Stimulated activated naive B cell treated with anti-CD40 and anti-IgM and Interleukin-4, amounts not matched to agents 10 μg/mL and 1 μg/mL and 100 μg/mL, for 72 hours (primary cell): Measurements from ENCODE around the gene ACP3.
"Not testable (repeated sequence)": the region's sequence is repeated elsewhere in the genome, so short reads cannot be mapped to it uniquely, and the experiment has no call there.

ENCODE experiments used
- ATAC-seq, 2 donors: fragments of 150-1000 bp; cut with Tn5 transposase; replicated peaks; 2 replicates each; pipeline ENCODE4 v1.10.0; 2021; ENCODE audit warnings: moderate library complexity in 1 of 2
- DNase-seq: peaks from one replicate; pipeline ENCODE4 v3.0.0; 2021
- H3K27ac Mint-ChIP-seq: one replicate; pipeline ENCODE4 v1.8.0; 2022; ENCODE audit warnings: mild to moderate bottlenecking, mixed read lengths
- H3K27me3 Mint-ChIP-seq, 2 donors: one replicate each; pipeline ENCODE4 v1.8.0; 2022; ENCODE audit warnings: mixed read lengths in 2 of 2
- H3K36me3 Mint-ChIP-seq, 2 donors: one replicate each; pipeline ENCODE4 v1.8.0; 2022; ENCODE audit warnings: mixed read lengths in 2 of 2, mild to moderate bottlenecking in 1 of 2
- H3K4me1 Mint-ChIP-seq, 2 donors: one replicate each; pipeline ENCODE4 v1.8.0; 2022; ENCODE audit warnings: mixed read lengths in 2 of 2, mild to moderate bottlenecking in 1 of 2
- H3K4me3 Mint-ChIP-seq, 2 donors: one replicate each; pipeline ENCODE4 v1.8.0; 2022; ENCODE audit warnings: mild to moderate bottlenecking in 2 of 2, mixed read lengths in 2 of 2, moderate library complexity in 1 of 2
- H3K9me3 Mint-ChIP-seq, 2 donors: one replicate each; pipeline ENCODE4 v1.8.0; 2022; ENCODE audit warnings: mixed read lengths in 2 of 2, mild to moderate bottlenecking in 1 of 2

Gene ACP3

DNA sequence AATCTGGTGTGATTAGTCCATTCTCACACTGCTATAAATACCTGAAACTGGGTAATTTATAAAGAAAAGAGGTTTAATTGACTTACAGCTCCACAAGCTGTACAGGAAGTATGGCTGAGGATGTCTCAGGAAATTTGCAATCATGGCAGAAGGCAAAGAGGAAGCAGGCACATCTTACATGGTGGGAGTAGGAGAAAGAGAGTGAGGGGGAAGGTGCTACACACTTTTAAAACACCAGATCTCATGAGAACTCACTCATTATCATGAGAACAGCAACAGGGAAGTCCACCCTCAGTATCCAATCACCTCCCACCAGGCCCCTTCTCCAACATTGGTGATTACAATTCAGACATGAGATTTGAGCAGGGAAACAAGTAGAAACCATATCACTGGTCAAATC is 24.0 kb upstream of the ACP3 start:
- peaks cover 0 to 3% of the 10 kb centered on the region in 2 donors for H3K4me1 Mint-ChIP-seq
- ATAC-seq (no peak), DNase-seq (no peak)
- H3K27me3 Mint-ChIP-seq: peaks cover 0 to 5% of the 10 kb centered on the region in 2 donors
- H3K4me3 Mint-ChIP-seq: no peak overlapping the region
- no peak overlapping the region for H3K27ac Mint-ChIP-seq
- H3K36me3 Mint-ChIP-seq: peaks cover 0 to 2% of the 10 kb centered on the region in 2 donors
- peaks cover 9 to 10% of the 10 kb centered on the region in 2 donors for H3K9me3 Mint-ChIP-seq

DNA sequence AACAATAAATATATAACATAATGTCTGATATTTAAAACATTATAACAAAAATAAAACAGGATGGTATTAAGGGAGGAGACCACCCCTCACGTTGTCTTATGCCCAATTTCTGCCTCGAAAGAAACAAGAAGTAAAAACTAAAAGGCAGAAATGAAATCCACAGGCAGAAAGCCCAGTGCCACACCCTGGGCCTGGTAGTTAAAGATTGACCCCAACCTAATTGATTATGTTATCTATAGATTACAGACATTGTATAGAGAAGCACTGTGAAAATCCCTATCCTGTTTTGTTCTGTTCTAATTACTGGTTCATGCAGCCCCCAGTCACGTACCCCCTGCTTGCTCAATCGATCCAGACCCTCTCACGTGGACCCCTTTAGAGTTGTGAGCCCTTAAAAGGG is 22.3 kb upstream of the ACP3 start:
- H3K4me3 Mint-ChIP-seq: no peak overlapping the region
- H3K27me3 Mint-ChIP-seq: peaks cover 0 to 5% of the 10 kb centered on the region in 2 donors
- ATAC-seq (no peak), DNase-seq (no peak)
- H3K9me3 Mint-ChIP-seq: peaks cover 9 to 10% of the 10 kb centered on the region in 2 donors
- peaks cover 0 to 3% of the 10 kb centered on the region in 2 donors for H3K4me1 Mint-ChIP-seq
- no peak overlapping the region for H3K27ac Mint-ChIP-seq
- peaks cover 0 to 2% of the 10 kb centered on the region in 2 donors for H3K36me3 Mint-ChIP-seq

DNA sequence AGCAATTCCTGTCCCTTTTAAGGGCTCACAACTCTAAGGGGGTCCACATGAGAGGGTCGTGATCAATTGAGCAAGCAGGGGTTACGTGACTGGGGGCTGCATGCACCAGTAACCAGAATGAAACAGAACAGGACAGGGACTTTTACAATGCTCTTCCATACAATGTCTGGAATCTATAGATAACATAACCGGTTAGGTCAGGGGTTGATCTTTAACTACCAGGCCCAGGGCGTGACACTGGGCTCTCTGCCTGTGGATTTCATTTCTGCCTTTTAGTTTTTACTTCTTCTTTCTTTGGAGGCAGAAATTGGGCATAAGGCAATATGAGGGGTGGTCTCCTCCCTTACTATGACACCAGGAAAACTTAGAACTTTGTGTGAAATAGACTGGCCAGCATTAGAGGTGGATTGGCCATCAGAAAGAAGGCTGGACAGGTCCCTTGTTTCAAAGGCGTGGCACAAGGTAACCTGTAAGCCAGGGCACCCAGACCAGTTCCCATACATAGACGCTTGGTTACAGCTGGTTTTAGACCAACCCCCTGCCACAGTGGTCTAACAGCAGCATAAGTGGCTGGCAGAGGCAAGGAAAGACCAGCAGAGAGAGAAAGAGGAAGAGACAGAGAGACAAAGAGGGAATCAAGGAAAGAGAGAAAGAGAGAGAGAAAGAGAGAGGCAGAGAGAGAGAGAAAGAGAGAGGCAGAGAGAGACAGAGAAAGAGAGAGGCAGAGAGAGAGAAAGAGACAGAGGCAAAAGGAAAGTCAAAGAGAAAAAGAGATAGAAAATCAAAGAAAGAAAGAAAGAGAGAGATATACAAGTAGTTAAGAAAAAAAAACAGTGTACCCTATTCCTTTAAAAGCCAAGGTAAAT is 13.6 kb upstream of the ACP3 start:
- not testable (repeated sequence) for H3K27ac Mint-ChIP-seq, H3K4me1 Mint-ChIP-seq, DNase-seq, ATAC-seq, H3K4me3 Mint-ChIP-seq
- H3K9me3 Mint-ChIP-seq: peaks cover 15 to 16% of the 10 kb centered on the region in 2 donors
- peaks cover 7 to 10% of the 10 kb centered on the region in 2 donors for H3K36me3 Mint-ChIP-seq
- H3K27me3 Mint-ChIP-seq: peaks cover 6 to 17% of the 10 kb centered on the region in 2 donors

DNA sequence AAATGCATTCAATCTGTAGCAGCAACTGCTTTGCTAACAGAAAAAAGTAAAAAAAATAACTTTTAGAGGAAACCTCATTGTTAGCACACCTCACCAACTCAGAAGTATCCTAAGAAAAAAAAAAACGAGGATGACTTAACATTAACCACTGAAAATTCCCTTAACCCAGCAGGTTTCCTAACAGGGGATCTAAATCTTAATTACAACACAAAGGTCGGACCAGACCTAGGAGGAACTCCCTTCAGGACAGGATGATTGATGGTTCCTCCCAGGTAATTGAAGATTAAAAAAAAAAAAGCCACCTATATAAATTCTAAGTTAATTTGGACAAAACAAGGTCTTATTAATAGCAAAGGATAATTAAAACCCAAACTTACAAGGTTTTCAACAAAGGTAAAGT is 12.9 kb upstream of the ACP3 start:
- not testable (repeated sequence) for H3K4me1 Mint-ChIP-seq, H3K4me3 Mint-ChIP-seq, ATAC-seq, H3K27ac Mint-ChIP-seq, DNase-seq
- peaks cover 15 to 16% of the 10 kb centered on the region in 2 donors for H3K9me3 Mint-ChIP-seq
- H3K36me3 Mint-ChIP-seq: peaks cover 7 to 10% of the 10 kb centered on the region in 2 donors
- peaks cover 6 to 17% of the 10 kb centered on the region in 2 donors for H3K27me3 Mint-ChIP-seq

DNA sequence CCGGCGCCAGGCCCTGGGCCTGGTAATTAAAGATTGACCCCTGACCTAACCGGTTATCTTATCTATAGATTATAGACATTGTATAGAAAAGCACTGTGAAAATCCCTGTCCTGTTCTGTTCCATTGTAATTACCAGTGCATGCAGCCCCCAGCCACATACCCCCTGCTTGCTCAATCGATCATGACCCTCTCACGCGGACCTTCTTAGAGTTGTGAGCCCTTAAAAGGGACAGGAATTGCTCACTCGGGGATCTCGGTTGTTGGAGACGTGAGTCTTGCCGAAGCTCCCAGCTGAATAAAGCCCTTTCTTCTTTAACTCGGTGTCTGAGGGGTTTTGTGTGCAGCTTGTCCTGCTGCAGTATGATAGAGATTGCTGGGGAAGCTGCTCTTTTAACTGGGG is 7.2 kb upstream of the ACP3 start:
- not testable (repeated sequence) for H3K27ac Mint-ChIP-seq, H3K4me1 Mint-ChIP-seq, H3K4me3 Mint-ChIP-seq

DNA sequence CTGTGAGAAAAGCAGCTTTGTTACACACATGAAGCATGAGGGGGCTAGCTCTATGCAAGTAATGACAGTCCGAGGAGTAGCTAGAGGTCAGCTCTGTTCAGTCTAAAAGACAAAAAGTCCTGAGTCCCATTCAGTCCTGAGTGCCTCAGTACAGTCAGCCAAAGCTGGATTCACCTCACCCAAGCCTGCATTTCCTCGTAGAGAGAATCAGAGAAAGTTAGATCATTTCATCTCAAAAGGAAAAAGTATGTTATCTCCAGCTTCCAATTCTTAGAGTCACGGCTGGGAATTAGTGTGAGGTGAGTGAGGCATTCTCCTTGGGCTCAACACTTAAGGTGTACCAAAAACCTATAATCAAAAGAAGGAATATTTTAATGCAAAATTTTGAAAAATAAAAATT is 5.9 kb upstream of the ACP3 start:
- peaks cover 0 to 8% of the 10 kb centered on the region in 2 donors for H3K9me3 Mint-ChIP-seq
- no peaks in the 10 kb centered on the region for H3K36me3 Mint-ChIP-seq
- H3K4me3 Mint-ChIP-seq: no peak overlapping the region
- no peak overlapping the region for H3K27ac Mint-ChIP-seq
- DNase-seq (no peak), ATAC-seq (no peak)
- no peaks in the 10 kb centered on the region for H3K4me1 Mint-ChIP-seq
- H3K27me3 Mint-ChIP-seq: no peaks in the 10 kb centered on the region

More for the DNA sequence above, 7.2 kb upstream of the ACP3 start:
- not testable (repeated sequence) for H3K36me3 Mint-ChIP-seq, H3K27me3 Mint-ChIP-seq, ATAC-seq, DNase-seq, H3K9me3 Mint-ChIP-seq

DNA sequence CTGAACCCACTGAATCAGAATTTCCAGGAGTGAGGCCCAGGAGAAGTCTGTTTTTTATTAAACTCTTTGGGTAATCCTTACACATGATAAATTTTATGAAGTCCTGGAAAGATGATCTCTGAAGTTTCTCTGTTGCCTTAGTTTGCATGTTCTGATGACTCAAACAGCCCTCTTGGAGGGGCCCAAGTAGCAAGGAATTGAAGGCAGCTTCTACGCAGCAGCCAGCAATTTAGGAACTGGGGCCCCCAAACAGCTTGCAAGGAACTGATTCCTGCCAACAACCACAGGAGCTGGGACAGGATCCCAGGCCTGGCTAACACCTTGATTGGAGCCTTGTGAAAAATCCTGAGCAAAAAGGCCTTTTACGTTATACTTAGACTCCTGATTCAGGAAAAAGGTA is 5.4 kb upstream of the ACP3 start:
- no peak overlapping the region for H3K4me3 Mint-ChIP-seq
- no peaks in the 10 kb centered on the region for H3K27me3 Mint-ChIP-seq
- H3K9me3 Mint-ChIP-seq: peaks cover 0 to 8% of the 10 kb centered on the region in 2 donors
- no peak for ATAC-seq
- H3K27ac Mint-ChIP-seq: no peak overlapping the region
- H3K36me3 Mint-ChIP-seq: no peaks in the 10 kb centered on the region
- H3K4me1 Mint-ChIP-seq: no peaks in the 10 kb centered on the region
- no peak for DNase-seq

DNA sequence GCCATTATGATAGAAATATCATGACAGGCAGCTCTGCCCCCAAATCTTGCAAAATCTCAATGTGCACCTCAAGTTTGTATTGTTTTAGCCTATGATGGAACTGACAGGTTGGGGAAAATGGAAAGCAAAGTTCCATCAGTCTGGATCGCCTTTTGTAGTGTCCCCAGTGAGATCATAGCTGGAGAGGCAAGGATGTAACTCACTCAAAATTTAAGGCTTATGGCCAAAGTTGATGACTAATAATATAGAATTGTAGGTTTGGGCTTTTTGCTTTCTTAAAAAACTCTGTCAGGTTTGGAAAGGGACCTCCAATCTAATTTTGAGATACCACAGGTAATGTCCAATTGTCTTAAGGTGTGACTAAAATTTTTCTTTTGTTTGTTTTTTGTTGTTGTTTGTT is 1.4 kb upstream of the ACP3 start:
- DNase-seq (no peak), ATAC-seq (no peak)
- Mint-ChIP-seq H3K27me3 (no peaks in the 10 kb centered on the region), H3K4me3 (no peak overlapping the region), H3K9me3 (peaks cover 0 to 8% of the 10 kb centered on the region in 2 donors), H3K27ac (no peak overlapping the region), H3K36me3 (no peaks in the 10 kb centered on the region), H3K4me1 (peaks cover 4 to 7% of the 10 kb centered on the region in 2 donors)

DNA sequence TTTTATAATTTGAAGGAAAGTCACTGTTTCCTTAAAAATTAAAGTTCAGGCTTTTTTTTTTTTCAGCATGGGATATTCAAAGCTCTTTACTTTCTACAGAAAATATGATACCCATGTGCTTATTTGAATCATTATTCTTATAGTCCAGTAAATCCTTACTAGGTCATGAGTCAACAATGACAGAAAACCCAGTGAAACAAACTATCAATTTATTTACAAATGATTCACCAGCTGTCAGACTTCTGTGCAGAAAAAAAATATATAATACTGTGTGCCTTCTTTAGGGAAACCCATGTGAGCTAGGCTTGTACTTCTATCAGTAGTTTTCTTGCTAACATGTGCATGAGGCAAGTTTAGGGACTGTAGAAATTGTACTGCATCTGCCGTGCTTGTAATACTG is 1.2 kb downstream of the ACP3 start:
- Mint-ChIP-seq H3K9me3 (peaks cover 0 to 8% of the 10 kb centered on the region in 2 donors), H3K27ac (no peak overlapping the region), H3K36me3 (no peaks in the 10 kb centered on the region), H3K4me3 (no peak overlapping the region), H3K27me3 (peaks cover 0 to 6% of the 10 kb centered on the region in 2 donors), H3K4me1 (peaks cover 4 to 7% of the 10 kb centered on the region in 2 donors)
- ATAC-seq: no peak
- no peak for DNase-seq

DNA sequence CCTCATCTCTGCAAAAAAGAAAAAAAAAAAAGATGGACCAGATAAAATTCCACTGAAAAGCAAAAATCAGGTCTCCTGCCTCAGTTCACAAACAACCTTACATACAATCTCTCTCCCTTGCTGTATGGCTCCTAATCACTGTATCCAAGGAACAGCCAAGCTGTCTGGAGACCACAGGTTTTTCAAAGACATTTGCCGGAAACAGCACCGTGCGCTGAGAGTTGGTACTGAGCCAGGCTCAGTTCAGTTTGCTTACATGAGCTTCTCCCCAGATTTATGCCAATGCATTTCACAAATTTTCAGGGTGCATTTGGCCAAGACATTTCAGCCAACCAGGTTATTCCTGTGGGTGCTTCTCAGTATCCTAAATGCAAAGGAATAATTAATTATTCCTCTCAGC is 4.1 kb downstream of the ACP3 start:
- Mint-ChIP-seq H3K27ac (peak overlapping the region; percentile 17), H3K4me3 (no peak overlapping the region), H3K9me3 (no peaks in the 10 kb centered on the region), H3K4me1 (peaks cover 4 to 7% of the 10 kb centered on the region in 2 donors), H3K36me3 (no peaks in the 10 kb centered on the region), H3K27me3 (peaks cover 7 to 15% of the 10 kb centered on the region in 2 donors)
- ATAC-seq (no peak), DNase-seq (no peak)

DNA sequence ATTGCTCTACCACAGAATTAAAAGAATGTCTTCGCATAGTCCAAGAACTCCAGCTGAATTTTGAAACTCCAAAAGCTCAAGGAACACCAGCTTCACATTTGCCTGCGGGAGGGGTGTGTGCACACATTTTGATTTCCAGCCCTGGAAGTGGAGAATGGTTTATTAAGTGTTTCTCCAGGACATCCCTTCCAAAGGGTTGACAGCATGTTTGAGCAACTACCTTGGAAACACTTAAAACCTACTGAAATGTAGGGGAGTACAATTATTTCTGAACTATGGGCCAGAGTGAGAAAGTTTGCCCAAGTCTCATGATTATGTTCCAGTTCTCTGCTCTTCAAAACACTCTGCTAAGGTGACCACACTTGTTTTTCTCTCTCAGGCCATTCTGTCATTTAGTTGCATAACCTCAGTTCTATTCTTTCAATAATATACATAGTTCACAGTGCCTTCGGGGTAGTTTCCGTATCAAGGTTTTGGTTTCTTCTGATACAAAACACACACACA is 7.9 kb downstream of the ACP3 start:
- Mint-ChIP-seq H3K27ac (no peak overlapping the region), H3K36me3 (no peaks in the 10 kb centered on the region), H3K4me3 (no peak overlapping the region), H3K4me1 (no peaks in the 10 kb centered on the region), H3K27me3 (peaks cover 11 to 15% of the 10 kb centered on the region in 2 donors), H3K9me3 (no peaks in the 10 kb centered on the region)
- ATAC-seq: no peak
- DNase-seq: no peak

DNA sequence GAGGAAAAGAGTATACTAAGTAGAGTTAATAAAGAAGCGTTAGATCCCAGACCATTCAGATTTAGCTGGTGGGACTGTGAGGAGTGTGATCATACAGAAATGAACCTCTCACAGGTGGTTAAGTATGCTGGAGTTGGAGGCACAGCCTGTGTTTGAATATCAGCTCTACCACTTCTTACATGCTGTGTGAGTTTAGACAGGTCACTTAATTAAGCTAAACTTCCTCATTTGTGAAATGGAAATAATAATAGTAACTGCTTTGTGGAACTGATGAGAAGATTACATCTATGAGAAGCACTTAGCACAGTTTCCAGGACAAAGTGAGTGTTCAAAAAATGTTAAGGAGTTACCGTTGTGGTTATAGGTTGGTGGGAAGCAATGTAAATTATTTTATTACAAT is 8.4 kb downstream of the ACP3 start:
- Mint-ChIP-seq H3K27ac (no peak overlapping the region), H3K4me1 (no peaks in the 10 kb centered on the region), H3K9me3 (no peaks in the 10 kb centered on the region), H3K4me3 (no peak overlapping the region), H3K27me3 (peaks cover 11 to 15% of the 10 kb centered on the region in 2 donors), H3K36me3 (no peaks in the 10 kb centered on the region)
- ATAC-seq (peak in 1 of 2 donors; percentile 33), DNase-seq (no peak)

DNA sequence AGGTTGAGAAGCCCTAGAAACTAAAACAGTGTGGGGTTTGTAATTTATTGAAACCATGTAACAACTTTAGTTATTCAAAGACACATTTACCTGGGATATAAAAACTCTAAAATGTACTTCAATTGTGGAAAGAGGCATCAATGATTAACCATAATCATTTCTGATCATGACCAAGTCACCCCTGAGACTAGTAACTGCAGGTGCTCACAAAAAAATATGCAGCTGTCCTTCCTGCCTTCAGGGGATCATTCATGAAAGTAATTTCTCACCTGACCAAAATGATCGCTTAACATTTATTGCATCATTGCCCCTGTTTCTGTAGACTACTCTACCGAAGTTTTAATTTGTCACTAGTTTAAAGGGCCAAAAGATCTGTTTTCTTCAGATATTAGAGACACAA is 9.0 kb downstream of the ACP3 start:
- no peaks in the 10 kb centered on the region for H3K4me1 Mint-ChIP-seq
- ATAC-seq (no peak), DNase-seq (no peak)
- no peaks in the 10 kb centered on the region for H3K9me3 Mint-ChIP-seq
- no peak overlapping the region for H3K27ac Mint-ChIP-seq
- peaks cover 11 to 15% of the 10 kb centered on the region in 2 donors for H3K27me3 Mint-ChIP-seq
- H3K4me3 Mint-ChIP-seq: no peak overlapping the region
- H3K36me3 Mint-ChIP-seq: no peaks in the 10 kb centered on the region

DNA sequence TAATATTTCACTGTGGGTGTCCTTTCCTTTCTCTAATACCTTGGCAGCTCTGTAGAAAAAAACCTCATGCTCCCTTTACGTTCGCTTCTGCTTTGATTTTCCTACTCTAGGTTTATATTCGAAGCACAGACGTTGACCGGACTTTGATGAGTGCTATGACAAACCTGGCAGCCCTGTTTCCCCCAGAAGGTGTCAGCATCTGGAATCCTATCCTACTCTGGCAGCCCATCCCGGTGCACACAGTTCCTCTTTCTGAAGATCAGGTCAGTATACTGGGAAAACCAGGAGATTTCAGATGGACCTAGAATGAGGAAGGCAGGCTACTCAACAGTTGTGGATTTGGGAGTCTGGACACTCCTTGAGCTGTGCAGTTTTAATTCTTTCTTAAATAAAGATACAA is 14.9 kb downstream of the ACP3 start:
- DNase-seq (no peak), ATAC-seq (no peak)
- no peak overlapping the region for H3K27ac Mint-ChIP-seq
- no peak overlapping the region for H3K4me3 Mint-ChIP-seq
- no peaks in the 10 kb centered on the region for H3K9me3 Mint-ChIP-seq
- H3K4me1 Mint-ChIP-seq: no peaks in the 10 kb centered on the region
- no peaks in the 10 kb centered on the region for H3K36me3 Mint-ChIP-seq
- H3K27me3 Mint-ChIP-seq: peaks cover 6 to 10% of the 10 kb centered on the region in 2 donors

DNA sequence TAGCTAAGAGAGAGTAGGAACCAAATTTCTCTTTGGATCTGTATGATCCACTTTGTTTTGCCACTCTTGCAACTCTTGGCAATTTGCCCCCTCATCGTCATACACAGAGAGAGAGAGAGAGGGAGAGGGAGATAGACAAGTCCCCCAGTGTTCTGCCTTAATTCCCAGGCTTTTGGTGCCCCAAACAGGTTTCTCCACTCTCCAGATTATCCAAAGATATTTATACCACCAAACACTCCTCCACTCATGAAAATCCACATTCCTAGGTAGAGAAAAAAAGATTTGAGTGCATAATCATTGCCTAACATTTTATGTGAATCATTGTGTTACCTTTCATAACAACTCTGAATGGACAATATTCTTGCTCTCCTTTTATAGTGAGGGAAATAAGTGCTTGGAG is 15.3 kb downstream of the ACP3 start:
- ATAC-seq (no peak), DNase-seq (no peak)
- H3K4me3 Mint-ChIP-seq: no peak overlapping the region

More for the DNA sequence above, 15.3 kb downstream of the ACP3 start:
- H3K27me3 Mint-ChIP-seq: peaks cover 6 to 10% of the 10 kb centered on the region in 2 donors
- H3K9me3 Mint-ChIP-seq: no peaks in the 10 kb centered on the region
- H3K36me3 Mint-ChIP-seq: no peaks in the 10 kb centered on the region
- no peak overlapping the region for H3K27ac Mint-ChIP-seq
- no peaks in the 10 kb centered on the region for H3K4me1 Mint-ChIP-seq
